Measurements from ENCODE around the gene COX7B2.

Gene COX7B2

GRCh38 chr4:46715468-46715867, 193.6 kb downstream of the COX7B2 start:
- no peak for DNase-seq

GRCh38 chr4:46698891-46699290, 210.2 kb downstream of the COX7B2 start:
- DNase-seq: no peak
